Suppressor macrophage (primary cell): ENCODE results near the gene SELENOT.
A peak's percentile ranks its signal among the peaks of the same experiment; 100 is the strongest.
"Not testable (repeated sequence)": the region's sequence is repeated elsewhere in the genome, so short reads cannot be mapped to it uniquely, and the experiment has no call there.

ENCODE experiments used
- DNase-seq, 4 experiments: peaks; one replicate each; pipeline ENCODE4 v3.0.0-alpha.2; 2020 to 2022

The SELENOT gene

GRCh38 chr3:150607267-150608065 is 4.3 kb downstream of the SELENOT start:
- DNase-seq: no peak

DNA sequence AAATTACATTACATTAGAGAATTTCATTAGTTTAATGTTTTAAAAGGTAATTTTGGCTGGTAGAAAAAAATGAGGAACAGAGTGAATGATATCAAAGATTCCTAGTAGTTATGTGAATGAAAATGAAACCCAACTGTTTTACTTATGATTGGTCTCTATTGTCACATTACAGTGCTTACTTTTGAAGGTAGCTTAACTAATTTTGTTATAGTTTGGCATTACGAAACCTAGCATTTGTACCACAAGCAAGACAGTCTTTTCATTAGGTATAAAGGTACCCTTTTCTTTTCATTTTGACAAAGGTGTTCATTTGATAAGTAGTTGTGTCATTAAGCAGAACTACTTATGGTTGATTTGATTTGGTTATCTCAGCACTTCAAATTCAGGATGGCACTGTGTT is 6.9 kb downstream of the SELENOT start:
- no peak for DNase-seq

- DNase-seq: peak in 1 of 4 experiments; percentile 24
Measured at GRCh38 chr3:150610785-150611184, 7.7 kb downstream of the SELENOT start.

DNA sequence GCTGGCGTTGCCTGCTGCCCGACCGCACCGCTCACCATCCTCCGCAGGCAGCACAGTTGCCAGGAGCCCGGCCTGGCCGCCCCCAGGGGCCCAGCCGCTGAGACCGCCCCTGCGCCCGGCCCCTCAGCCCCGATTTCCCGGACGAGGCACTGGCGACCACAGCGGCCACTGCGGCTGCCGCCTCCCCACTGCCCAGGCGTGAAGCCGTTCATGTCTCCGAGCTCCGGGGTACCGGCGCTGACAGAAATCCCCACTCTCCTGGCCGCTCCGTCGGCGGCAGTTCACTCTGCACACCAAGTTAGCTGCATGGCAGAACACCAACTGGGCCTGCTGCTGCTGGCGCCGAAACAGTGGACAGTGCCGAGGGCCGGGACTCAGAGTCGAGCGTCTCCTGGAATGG is 8.5 kb downstream of the SELENOT start:
- no peak for DNase-seq

DNA sequence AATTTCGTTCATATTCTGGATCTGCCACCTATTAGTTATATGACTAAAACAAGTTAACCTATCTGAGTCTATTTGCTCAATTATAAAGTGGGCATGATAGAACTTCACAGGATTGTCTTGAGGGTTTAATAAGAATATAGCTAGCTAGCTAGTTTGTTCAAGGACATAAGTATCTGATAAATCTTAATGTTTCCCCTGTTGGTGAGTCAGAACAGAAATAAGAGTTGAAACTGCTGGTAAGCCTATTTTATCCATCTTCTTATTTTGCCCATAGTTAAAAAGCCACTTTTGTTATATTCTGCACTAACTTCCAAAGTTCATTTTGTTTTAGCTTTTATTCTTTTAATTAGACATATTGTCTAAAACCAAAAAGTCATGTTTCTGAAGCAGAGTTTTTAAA is 9.4 kb downstream of the SELENOT start:
- DNase-seq: no peak

DNA sequence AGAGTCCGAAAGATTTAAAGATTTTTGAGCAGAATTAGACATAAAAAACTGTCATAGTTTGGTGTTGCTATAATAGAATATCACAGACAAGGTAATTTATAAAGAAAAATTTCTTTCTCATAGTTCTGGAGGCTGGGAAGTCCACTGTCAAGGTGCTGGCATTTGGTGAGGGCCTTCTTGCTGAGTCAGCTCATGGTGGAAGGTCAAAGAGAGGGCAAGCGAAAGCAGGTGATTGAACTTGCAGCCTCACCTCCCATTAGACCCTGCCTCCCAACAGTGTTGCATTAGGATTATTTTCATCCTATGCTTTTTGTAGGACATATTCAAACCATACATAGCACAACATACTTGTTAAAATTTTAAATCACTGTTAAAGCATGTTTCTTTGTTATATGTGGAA is 9.9 kb downstream of the SELENOT start:
- no peak for DNase-seq

DNA sequence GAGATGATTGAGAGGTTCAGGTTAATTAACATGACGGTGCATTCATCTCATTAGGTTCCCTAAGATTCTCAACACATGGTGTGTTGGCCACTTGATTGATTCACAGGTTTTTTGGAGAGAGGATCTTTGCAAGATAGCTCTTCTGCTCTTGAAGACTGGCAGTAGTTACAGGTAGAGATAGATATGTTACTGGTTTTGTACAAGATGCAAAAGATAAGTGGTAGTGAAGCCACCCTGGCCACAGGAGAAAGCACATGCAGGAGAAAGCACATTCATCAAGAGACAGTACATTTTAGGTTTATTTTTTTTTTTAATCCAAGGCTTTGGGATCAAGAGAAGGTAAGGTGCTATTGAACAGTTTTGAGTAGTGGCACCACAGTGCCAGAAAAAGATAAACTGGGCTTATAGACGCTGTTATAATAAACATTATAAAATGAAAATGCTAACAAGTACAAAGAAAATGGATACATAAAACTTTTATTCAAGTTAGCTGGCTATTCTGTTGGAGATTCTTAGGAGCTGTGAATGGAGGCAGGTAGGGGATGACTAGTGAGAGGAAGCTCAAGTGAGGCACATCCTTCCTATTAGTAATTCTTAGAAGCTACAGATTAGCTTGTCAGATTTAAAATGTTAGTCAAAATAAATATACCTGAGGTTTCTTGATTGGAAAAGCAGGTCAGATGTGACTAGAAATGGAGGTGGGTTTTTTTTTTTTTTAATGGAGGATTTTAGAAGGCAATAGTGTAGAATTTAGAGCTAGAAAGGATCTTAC is 10.8 kb downstream of the SELENOT start:
- DNase-seq: no peak

GRCh38 chr3:150620002-150620689 is 17.0 kb downstream of the SELENOT start:
- no peak for DNase-seq

- DNase-seq: not testable (repeated sequence)
Measured at GRCh38 chr3:150622955-150623354, 19.8 kb downstream of the SELENOT start.

DNA sequence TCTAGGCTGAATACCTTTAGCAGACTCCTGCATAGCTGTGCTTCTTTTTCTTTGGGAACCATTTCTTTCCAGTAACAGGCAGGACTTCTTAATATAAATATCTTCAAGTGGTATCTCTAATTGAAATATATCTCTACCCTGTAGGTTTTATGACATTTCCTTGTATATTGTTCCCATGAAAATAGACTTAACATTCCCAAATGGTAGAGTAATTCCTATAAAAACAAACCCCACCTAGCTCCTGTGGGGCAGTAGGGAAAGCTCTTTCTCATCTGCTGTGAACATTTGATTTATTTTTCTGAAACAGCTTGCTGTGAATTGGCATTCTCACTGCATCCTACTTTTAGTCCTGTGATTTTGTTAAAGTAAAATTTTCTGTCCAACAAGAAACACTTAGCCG is 20.8 kb downstream of the SELENOT start:
- no peak for DNase-seq

DNA sequence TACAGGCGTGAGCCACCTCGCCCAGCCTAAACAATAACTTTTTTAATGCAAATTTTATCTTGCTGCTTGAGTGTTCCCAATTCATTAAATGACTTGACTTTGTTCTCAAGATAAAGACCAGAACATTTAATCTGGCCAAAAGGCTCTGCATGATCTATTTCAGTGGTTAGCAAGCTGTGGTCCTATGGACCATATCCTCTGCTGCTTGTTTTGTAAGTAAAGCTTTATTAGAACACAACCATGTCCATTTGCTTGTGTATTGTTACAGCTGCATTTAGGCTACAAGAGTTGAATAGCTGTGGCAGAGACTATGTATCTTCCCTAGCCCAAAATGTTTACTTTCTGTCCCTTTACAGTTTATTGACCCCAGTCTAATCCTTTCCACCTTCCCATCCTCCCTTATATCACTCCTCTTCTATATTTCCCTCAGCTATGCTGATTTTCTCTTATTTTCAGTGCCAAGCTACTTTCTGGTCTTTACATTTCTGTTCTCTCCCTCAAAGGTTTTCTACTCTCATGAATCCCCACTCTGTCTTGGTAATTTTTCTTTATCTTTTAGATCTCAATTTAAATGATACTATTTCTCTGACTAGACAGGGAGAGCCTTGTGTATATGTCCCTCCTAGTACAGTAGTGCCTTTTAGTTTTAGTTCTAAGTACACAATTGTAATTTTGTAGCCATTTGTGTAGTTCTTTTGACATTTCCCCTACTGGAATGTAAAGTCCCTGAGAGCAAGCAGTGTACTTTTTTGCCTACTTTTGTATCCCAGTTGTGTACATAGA is 23.2 kb downstream of the SELENOT start:
- DNase-seq: no peak

DNA sequence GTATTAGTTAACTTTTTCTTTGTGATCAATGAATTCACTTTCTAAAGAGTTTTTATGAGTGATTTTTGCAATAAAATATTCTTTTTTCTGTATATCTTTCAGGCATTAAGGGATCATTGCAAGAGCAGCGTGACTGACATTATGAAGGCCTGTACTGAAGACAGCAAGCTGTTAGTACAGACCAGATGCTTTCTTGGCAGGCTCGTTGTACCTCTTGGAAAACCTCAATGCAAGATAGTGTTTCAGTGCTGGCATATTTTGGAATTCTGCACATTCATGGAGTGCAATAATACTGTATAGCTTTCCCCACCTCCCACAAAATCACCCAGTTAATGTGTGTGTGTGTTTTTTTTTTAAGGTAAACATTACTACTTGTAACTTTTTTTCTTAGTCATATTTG is 24.4 kb downstream of the SELENOT start:
- DNase-seq: no peak

DNA sequence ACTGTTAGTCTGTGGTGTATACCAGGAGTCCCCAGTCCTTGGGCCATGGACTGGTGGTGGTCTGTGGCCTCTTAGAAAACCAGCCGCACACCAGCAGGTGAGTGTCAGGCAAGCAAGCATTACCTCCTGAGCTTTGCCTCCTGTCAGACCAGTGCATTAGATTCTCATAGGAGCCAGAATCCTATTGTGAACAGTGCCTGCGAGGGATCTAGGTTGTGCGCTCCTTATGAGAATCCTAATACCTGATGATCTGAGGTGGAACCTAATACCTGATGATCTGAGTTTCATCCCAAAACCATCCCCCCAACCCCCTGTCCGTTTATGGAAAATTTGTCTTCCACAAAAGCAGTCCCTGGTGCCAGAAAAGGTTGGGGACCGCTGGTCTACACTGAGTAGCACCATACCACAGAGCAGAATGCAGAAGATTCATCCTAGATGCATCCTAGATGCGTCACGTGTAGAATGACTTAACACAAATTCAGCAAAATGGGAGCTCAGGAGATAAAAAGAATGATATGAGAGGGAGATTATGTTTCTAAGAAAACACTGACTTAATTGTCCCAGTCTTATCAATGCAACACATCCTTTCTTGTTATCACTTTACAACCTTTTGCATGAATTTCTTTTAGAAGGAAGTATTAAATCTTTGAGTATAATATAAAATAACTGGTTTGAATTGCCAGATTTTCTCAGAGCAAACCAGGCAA is 28.5 kb downstream of the SELENOT start:
- no peak for DNase-seq

DNA sequence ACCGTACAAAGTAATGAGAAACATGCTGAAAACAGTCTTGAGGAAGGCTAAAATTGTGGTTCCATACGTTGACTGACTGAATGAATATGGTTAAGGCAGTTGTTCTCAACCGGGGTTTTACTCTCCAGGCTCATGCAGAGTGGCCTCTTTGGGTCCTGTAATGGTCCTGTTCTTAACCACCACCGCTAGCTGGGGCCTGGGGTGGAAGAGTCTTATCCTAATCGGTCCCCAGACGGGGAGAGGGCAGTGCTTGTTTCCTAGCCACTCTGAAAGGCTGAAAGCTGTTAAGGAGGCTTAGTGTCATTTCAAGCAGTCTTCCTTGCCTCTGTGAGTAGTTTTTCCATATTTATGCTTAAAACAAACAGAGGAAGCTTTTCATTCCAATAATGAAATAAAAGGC is 32.0 kb downstream of the SELENOT start:
- DNase-seq: no peak

DNA sequence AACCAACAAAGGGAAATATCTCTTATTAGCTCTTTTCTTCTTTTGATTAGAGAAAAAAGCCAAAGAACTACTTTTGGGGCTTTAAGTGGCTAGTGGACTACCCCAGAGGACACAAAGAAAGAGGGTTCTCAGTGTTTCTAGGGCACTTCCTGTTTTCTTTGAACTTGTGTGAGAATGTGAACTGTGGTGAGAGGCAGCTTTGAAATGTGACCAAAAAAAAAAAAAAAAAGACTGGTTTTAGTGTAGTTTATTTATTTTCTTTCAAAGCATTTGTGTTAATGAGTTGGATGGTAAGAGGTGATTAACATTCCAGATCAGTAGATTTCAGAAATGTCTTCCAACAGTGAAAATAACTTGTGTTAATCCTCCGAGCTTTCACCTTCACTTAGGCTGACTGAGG is 32.4 kb downstream of the SELENOT start:
- DNase-seq: peak; percentile 24 to 51 (median 36)

DNA sequence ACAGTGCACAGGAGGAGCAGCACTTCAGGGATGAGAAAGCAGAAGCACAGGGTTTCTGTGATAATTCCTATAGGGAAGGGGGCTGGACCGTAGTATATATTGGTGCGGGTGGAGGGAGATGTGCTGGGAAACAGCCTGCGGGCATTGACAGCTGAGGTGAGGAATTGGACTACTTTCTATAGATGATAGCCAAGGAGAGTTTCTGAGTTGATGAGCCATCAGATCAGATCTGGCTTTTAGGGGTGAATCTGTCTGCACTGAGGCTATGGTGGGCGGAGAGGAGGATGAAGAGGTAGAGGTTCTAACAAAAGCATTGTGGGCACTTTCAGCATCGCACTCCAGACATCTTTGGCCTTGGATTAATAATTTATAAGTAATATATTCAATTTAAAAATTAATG is 33.1 kb downstream of the SELENOT start:
- DNase-seq: no peak

DNA sequence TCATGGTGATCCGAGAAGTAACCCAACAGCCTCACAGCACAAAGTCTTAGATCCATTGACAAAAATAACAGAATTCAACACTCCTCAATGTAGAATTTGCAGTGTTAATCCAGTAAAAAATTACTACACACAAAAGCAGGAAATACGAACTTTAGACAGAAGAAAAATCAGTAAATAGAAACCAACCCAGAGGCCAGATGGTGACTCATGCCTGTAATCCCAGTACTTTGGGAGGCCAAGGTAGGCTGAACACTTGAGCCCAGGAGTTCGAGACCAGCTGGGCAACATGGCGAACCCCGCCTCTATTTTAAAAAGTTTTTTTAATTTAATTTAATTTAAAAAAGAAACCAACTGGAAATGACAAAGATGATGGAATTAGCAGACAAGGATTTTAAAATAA is 36.1 kb downstream of the SELENOT start:
- no peak for DNase-seq

DNA sequence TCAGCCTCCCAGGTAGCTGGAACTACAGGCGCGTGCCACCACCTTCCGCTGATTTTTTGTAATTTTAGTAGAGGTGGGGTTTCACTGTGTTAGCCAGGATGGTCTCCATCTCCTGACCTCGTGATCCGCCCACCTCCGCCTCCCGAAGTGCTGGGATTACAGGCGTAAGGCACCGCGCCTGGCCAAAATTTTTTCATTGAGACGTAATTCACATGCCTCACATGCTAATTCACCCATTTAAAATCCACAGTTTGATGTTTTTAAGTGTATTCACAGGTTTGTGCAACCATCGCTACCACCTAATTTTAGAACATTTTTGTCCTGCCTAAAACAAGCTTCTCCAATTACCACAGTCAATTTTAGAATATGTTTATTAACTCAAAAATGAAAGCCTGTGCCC is 37.1 kb downstream of the SELENOT start:
- DNase-seq: no peak

DNA sequence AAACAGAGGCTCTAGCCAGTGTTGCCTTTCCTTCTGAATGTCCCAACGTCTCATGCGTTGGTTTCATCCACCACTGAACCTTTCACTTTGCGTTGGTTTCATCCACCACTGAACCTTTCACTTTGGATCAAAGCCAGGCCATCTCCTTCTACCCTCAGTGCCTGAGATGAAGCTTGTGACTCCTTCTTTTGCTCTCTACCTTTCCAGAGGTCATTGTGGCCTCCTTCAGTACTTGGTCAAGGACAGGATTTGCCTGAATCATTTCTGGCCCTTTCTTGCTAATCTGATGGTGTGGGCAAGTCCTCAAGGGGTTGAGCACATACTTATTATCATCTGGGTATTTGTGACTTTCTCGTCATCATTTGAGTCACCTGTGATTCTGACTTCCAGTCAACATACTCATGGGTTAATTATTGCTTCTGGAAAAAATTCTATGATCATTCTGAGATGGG is 50.0 kb downstream of the SELENOT start:
- DNase-seq: no peak

GRCh38 chr3:150656316-150656715 is 53.2 kb downstream of the SELENOT start:
- DNase-seq: peak; percentile 11 to 69 (median 37)

GRCh38 chr3:150662410-150663200 is 59.5 kb downstream of the SELENOT start:
- DNase-seq: peak in 3 of 4 experiments; percentile 13 to 26 (median 17)
